H9 (cell line): ENCODE results near the gene C11orf24. TPM values are rescaled to one million over a fixed set of nuclear protein-coding genes. Genes with fewer than 3 reads are reported as not detected.

ENCODE experiments used
- DNase-seq: peaks from one replicate; pipeline ENCODE4 v3.0.0-alpha.2; 2017
- H2AFZ ChIP-seq: one replicate; pipeline ENCODE4 v1.6.1; 2013; ENCODE audit warnings: mild to moderate bottlenecking, low read length, control low read depth, moderate library complexity
- H2AK5ac ChIP-seq: 2 replicates; pipeline ENCODE4 v1.6.1; 2013; ENCODE audit warnings: low read length, control low read depth, mixed read lengths; ENCODE audit not compliant: insufficient read length
- H2BK120ac ChIP-seq: one replicate; pipeline ENCODE4 v1.6.1; 2013; ENCODE audit warnings: low read depth, mild to moderate bottlenecking, low read length, control low read depth, inconsistent platforms; ENCODE audit not compliant: poor library complexity, severe bottlenecking
- H2BK12ac ChIP-seq: 2 replicates; pipeline ENCODE4 v1.6.1; 2013; ENCODE audit warnings: low read length, control low read depth, mixed read lengths, low read depth; ENCODE audit not compliant: insufficient read length
- H2BK15ac ChIP-seq: 2 replicates; pipeline ENCODE4 v1.6.1; 2013; ENCODE audit warnings: low read depth, low read length, control low read depth
- H2BK20ac ChIP-seq: one replicate; pipeline ENCODE4 v1.6.1; 2013; ENCODE audit warnings: low read depth, mild to moderate bottlenecking, low read length, control low read depth, inconsistent platforms; ENCODE audit not compliant: poor library complexity, severe bottlenecking
- H2BK5ac ChIP-seq: 2 replicates; pipeline ENCODE4 v1.6.1; 2013; ENCODE audit warnings: low read length, control low read depth, mixed read lengths; ENCODE audit not compliant: insufficient read length
- H3K14ac ChIP-seq: 2 replicates; pipeline ENCODE4 v1.6.1; 2013; ENCODE audit warnings: low read length, control low read depth; ENCODE audit not compliant: insufficient read depth
- H3K18ac ChIP-seq: 2 replicates; pipeline ENCODE4 v1.6.1; 2013; ENCODE audit warnings: low read depth, mild to moderate bottlenecking, mixed read lengths, low read length, control low read depth; ENCODE audit not compliant: insufficient read length
- H3K23ac ChIP-seq: 2 replicates; pipeline ENCODE4 v1.6.1; 2013; ENCODE audit warnings: low read length, control low read depth, mixed read lengths, low read depth; ENCODE audit not compliant: insufficient read length
- H3K23me2 ChIP-seq: 2 replicates; pipeline ENCODE4 v1.6.1; 2013; ENCODE audit warnings: low read depth, mild to moderate bottlenecking, mixed read lengths, low read length, control low read depth; ENCODE audit not compliant: insufficient read length, poor library complexity, severe bottlenecking
- H3K27ac ChIP-seq: 2 replicates; pipeline ENCODE4 v1.5.1; 2013; ENCODE audit warnings: low read length, control low read depth, mixed read lengths, low read depth; ENCODE audit not compliant: insufficient read length
- H3K27me3 ChIP-seq: 2 replicates; pipeline ENCODE4 v1.6.1; 2013; ENCODE audit warnings: low read length, control low read depth, inconsistent platforms; ENCODE audit not compliant: insufficient read depth
- H3K4ac ChIP-seq: 2 replicates; pipeline ENCODE4 v1.6.1; 2013; ENCODE audit warnings: low read depth, mild to moderate bottlenecking, control low read depth, inconsistent platforms, low read length, moderate library complexity
- H3K4me1 ChIP-seq: 2 replicates; pipeline ENCODE4 v1.6.1; 2013; ENCODE audit warnings: low read length, control low read depth, inconsistent platforms; ENCODE audit not compliant: insufficient read depth
- H3K4me2 ChIP-seq: 2 replicates; pipeline ENCODE4 v1.6.1; 2013; ENCODE audit warnings: low read length, control low read depth, mixed read lengths; ENCODE audit not compliant: insufficient read length, insufficient read depth
- H3K56ac ChIP-seq: 2 replicates; pipeline ENCODE4 v1.6.1; 2013; ENCODE audit warnings: low read depth, mild to moderate bottlenecking, mixed read lengths, low read length, control low read depth; ENCODE audit not compliant: insufficient read length
- H3K79me1 ChIP-seq: 2 replicates; pipeline ENCODE4 v1.6.1; 2013; ENCODE audit warnings: low read depth, mild to moderate bottlenecking, moderate library complexity, low read length, control low read depth, inconsistent platforms; ENCODE audit not compliant: insufficient read depth, poor library complexity, severe bottlenecking
- H3K79me2 ChIP-seq: 2 replicates; pipeline ENCODE4 v1.6.1; 2013; ENCODE audit warnings: low read length, control low read depth, inconsistent platforms; ENCODE audit not compliant: insufficient read depth
- H3K9ac ChIP-seq: 2 replicates; pipeline ENCODE4 v1.6.1; 2013; ENCODE audit warnings: low read length, control low read depth, mixed read lengths; ENCODE audit not compliant: insufficient read length; ENCODE audit errors: extremely low read depth
- H3K9me3 ChIP-seq: one replicate; pipeline ENCODE4 v1.6.1; 2013; ENCODE audit warnings: low read depth, low read length, inconsistent platforms; ENCODE audit not compliant: control insufficient read depth
- H3T11ph ChIP-seq: one replicate; pipeline ENCODE4 v1.6.1; 2013; ENCODE audit warnings: mild to moderate bottlenecking, low read length, control low read depth, inconsistent platforms
- H4K20me1 ChIP-seq: one replicate; pipeline ENCODE4 v1.6.1; 2013; ENCODE audit not compliant: control insufficient read depth, insufficient read length, insufficient read depth
- H4K5ac ChIP-seq: 2 replicates; pipeline ENCODE4 v1.6.1; 2013; ENCODE audit warnings: low read depth, mild to moderate bottlenecking, mixed read lengths, low read length, control low read depth; ENCODE audit not compliant: insufficient read length
- H4K8ac ChIP-seq: replicated peaks from 2 replicates; pipeline ENCODE4 v1.6.1; 2013; ENCODE audit warnings: low read length, control low read depth, mixed read lengths, low read depth; ENCODE audit not compliant: insufficient read length
- H4K91ac ChIP-seq: 2 replicates; pipeline ENCODE4 v1.6.1; 2013; ENCODE audit warnings: low read depth, mild to moderate bottlenecking, moderate library complexity, mixed read lengths, low read length, control low read depth; ENCODE audit not compliant: insufficient read length
- H3K27ac Mint-ChIP-seq, 3 experiments: 2 replicates in 2 of 3; 3 replicates in 1 of 3; pipeline ENCODE4 v1.8.0; 2020 to 2021; ENCODE audit warnings: mixed read lengths in 3 of 3, mild to moderate bottlenecking in 1 of 3, moderate library complexity in 1 of 3
- H3K27me3 Mint-ChIP-seq: 2 replicates; pipeline ENCODE4 v1.8.0; 2021; ENCODE audit warnings: low read depth, mild to moderate bottlenecking, moderate library complexity, mixed read lengths
- H3K36me3 Mint-ChIP-seq, 3 experiments: 2 replicates in 2 of 3; 3 replicates in 1 of 3; pipeline ENCODE4 v1.8.0; 2020 to 2021; ENCODE audit warnings: low read depth in 3 of 3, mixed read lengths in 3 of 3; ENCODE audit not compliant: insufficient read depth in 1 of 3
- H3K4me1 Mint-ChIP-seq, 2 experiments: 2 replicates each; pipeline ENCODE4 v1.8.0; 2020; ENCODE audit warnings: mixed read lengths in 2 of 2
- H3K4me3 Mint-ChIP-seq, 2 experiments: 2 replicates in 1 of 2; 3 replicates in 1 of 2; pipeline ENCODE4 v1.8.0; 2020 to 2021; ENCODE audit warnings: mild to moderate bottlenecking in 2 of 2, mixed read lengths in 2 of 2, moderate library complexity in 1 of 2
- H3K9me3 Mint-ChIP-seq, 2 experiments: 2 replicates in 1 of 2; 3 replicates in 1 of 2; pipeline ENCODE4 v1.8.0; 2020; ENCODE audit warnings: mild to moderate bottlenecking in 2 of 2, mixed read lengths in 2 of 2, moderate library complexity in 1 of 2
- WGBS: extraction: QIAGEN DNeasy Blood & Tissue Kit; methylation state at CpG from one replicate; pipeline ENCODE4 v1.1.7; 2013; ENCODE audit warnings: missing lambda C conversion rate, low lambda C conversion rate, mixed read lengths; ENCODE audit not compliant: insufficient read length; ENCODE audit errors: extremely low coverage; 5-methylcytosine and 5-hydroxymethylcytosine counted together
- total RNA-seq: library from RNA; stranded (reverse); gene quantifications from 2 replicates; pipeline ENCODE4 v1.2.1, GENCODE V29; 2021
- TF ChIP-seq, protein P1 (sequence below): fragments of 200-600 bp; sonication (generic); conservative IDR thresholded peaks from 3 replicates; pipeline ENCODE4 v1.8.0; 2021; ENCODE audit warnings: antibody characterized with exemption, mild to moderate bottlenecking

The C11orf24 gene
- total RNA-seq, 1 experiment from 2014 or later = 46.8 TPM

DNA sequence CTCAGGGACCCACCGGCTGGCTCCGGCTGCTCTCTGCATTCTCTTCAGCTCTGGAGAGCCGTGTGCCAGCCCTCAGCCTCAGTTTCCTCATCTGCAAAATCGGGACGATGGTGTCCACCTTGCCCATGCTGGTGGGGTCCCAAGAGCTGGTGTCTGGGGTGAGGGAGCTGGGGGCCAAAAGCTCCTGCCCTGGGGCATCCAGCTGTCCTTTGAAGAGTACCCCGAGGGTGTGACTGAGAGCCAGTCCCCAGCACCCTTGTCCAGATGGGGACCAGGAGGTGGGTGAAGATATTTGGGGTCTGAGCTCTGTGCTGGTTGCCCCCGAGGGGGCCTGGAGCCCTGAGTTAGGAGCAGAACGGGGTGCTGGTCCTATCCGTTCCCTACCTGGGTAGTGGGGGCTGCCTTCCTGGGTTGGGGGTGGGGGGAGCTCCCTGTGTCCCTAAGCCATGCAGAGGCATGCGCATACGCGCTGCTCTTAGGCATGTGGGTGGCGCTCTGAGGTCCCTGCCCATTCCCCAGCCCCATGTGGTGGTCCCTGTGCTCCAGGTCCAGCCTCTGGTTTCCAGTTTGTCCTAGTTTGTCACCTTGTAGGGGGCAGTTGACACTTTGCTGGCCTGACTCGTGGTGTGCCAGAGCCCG lies 45.5 kb upstream of the C11orf24 start:
- no peak overlapping the region; a peak in 1 of 7 replicates for H3K27ac Mint-ChIP-seq
- H2BK120ac ChIP-seq = no peak overlapping the region
- H3K9me3 Mint-ChIP-seq = peaks cover 0 to 5% of the 10 kb centered on the region in 2 experiments; a peak in 3 of 5 replicates
- H3K14ac ChIP-seq = peak overlapping the region; percentile 61; the same call in 1 of the 2 replicates
- no peak overlapping the region for H3K27ac ChIP-seq
- DNase-seq = peak; percentile 32
- H4K91ac ChIP-seq = no peak overlapping the region
- no peak overlapping the region for H3K4me3 Mint-ChIP-seq
- no peak overlapping the region for H3K9ac ChIP-seq
- H4K20me1 ChIP-seq = no peaks in the 10 kb centered on the region
- no peaks in the 10 kb centered on the region for H3K27me3 ChIP-seq
- no peak overlapping the region for H2AK5ac ChIP-seq
- no peak overlapping the region for H2BK12ac ChIP-seq
- TF ChIP-seq, protein P1, sequence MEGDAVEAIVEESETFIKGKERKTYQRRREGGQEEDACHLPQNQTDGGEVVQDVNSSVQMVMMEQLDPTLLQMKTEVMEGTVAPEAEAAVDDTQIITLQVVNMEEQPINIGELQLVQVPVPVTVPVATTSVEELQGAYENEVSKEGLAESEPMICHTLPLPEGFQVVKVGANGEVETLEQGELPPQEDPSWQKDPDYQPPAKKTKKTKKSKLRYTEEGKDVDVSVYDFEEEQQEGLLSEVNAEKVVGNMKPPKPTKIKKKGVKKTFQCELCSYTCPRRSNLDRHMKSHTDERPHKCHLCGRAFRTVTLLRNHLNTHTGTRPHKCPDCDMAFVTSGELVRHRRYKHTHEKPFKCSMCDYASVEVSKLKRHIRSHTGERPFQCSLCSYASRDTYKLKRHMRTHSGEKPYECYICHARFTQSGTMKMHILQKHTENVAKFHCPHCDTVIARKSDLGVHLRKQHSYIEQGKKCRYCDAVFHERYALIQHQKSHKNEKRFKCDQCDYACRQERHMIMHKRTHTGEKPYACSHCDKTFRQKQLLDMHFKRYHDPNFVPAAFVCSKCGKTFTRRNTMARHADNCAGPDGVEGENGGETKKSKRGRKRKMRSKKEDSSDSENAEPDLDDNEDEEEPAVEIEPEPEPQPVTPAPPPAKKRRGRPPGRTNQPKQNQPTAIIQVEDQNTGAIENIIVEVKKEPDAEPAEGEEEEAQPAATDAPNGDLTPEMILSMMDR = no peak
- no peak overlapping the region for H3K23ac ChIP-seq
- peaks cover 23% of the 10 kb centered on the region; the same call in 1 of the 2 replicates for H3K79me2 ChIP-seq
- H3K79me1 ChIP-seq = no peaks in the 10 kb centered on the region
- H2BK15ac ChIP-seq = no peak overlapping the region
- peaks cover 13% of the 10 kb centered on the region for H3K23me2 ChIP-seq
- peaks cover 7 to 12% (median 7%) of the 10 kb centered on the region in 3 experiments; a peak in 4 of 7 replicates for H3K36me3 Mint-ChIP-seq
- no peak overlapping the region for H3K56ac ChIP-seq
- no peak overlapping the region for H3T11ph ChIP-seq
- H3K9me3 ChIP-seq = no peaks in the 10 kb centered on the region
- H3K4me2 ChIP-seq = no peak overlapping the region
- peaks cover 6% of the 10 kb centered on the region; the same call in 1 of the 2 replicates for H3K4me1 ChIP-seq
- H3K18ac ChIP-seq = no peak overlapping the region
- H2AFZ ChIP-seq = no peak overlapping the region
- H4K8ac ChIP-seq = no peak overlapping the region
- H2BK5ac ChIP-seq = no peak overlapping the region
- H2BK20ac ChIP-seq = no peak overlapping the region
- WGBS = no CpG with 5 or more reads among the region's 15 CpGs
- peaks cover 50% of the 10 kb centered on the region in 2 experiments for H3K4me1 Mint-ChIP-seq
- H4K5ac ChIP-seq = no peak overlapping the region
- no peak overlapping the region for H3K4ac ChIP-seq
- H3K27me3 Mint-ChIP-seq = no peaks in the 10 kb centered on the region; the same call in 1 of the 2 replicates
